Measurements from ENCODE around the gene BNIP5.

The BNIP5 gene

GRCh38 chr6:36335465-36336207 lies 1.1 kb downstream of the BNIP5 start:
- Histone ChIP-seq H3K4me3 (ENCODE audit: low read depth, low read length) (no peak overlapping the region), H3K27ac (no peak overlapping the region), H3K27me3 (replicated peaks) (peaks cover 39% of the 10 kb centered on the region), H3K36me3 (replicated peaks) (no peaks in the 10 kb centered on the region)
- in situ Hi-C loops (cut with HindIII; ENCODE audit: low pct_ligation_motif_present, low sequenced_read_pairs), result no loop called here
- no peak for DNase-seq
- no peak for TF ChIP-seq CTCF (IDR thresholded peaks at IDR 0.05; ENCODE audit: low read depth, low read length, missing control alignments)

GRCh38 chr6:36334832-36335459 lies 1.7 kb downstream of the BNIP5 start:
- no peaks in the 10 kb centered on the region for H3K36me3 ChIP-seq (replicated peaks)
- H3K27ac ChIP-seq, result no peak overlapping the region
- TF ChIP-seq CTCF (IDR thresholded peaks at IDR 0.05; ENCODE audit: low read depth, low read length, missing control alignments), result no peak
- no peak for DNase-seq
- H3K4me3 ChIP-seq (ENCODE audit: low read depth, low read length), result no peak overlapping the region
- peaks cover 40% of the 10 kb centered on the region for H3K27me3 ChIP-seq (replicated peaks)
- in situ Hi-C loops (cut with HindIII; ENCODE audit: low pct_ligation_motif_present, low sequenced_read_pairs), result no loop called here

- in situ Hi-C loops (cut with HindIII; ENCODE audit: low pct_ligation_motif_present, low sequenced_read_pairs), result no loop called here
- no peak for TF ChIP-seq CTCF (IDR thresholded peaks at IDR 0.05; ENCODE audit: low read depth, low read length, missing control alignments)
- Histone ChIP-seq H3K4me3 (ENCODE audit: low read depth, low read length) (no peak overlapping the region), H3K27ac (no peak overlapping the region), H3K27me3 (replicated peaks) (peaks cover 44% of the 10 kb centered on the region), H3K36me3 (replicated peaks) (no peaks in the 10 kb centered on the region)
- no peak for DNase-seq
These were observed 2.6 kb downstream of the BNIP5 start for GRCh38 chr6:36333931-36334725.

- H3K4me3 ChIP-seq (ENCODE audit: low read depth, low read length), result no peak overlapping the region
- no peak for DNase-seq
- H3K27ac ChIP-seq, result no peak overlapping the region
- H3K36me3 ChIP-seq (replicated peaks), result no peaks in the 10 kb centered on the region
- peaks cover 49% of the 10 kb centered on the region for H3K27me3 ChIP-seq (replicated peaks)
- in situ Hi-C loops (cut with HindIII; ENCODE audit: low pct_ligation_motif_present, low sequenced_read_pairs), result no loop called here
- TF ChIP-seq CTCF (IDR thresholded peaks at IDR 0.05; ENCODE audit: low read depth, low read length, missing control alignments), result no peak
These were observed 3.4 kb downstream of the BNIP5 start for GRCh38 chr6:36333171-36333895.

- in situ Hi-C loops (cut with HindIII; ENCODE audit: low pct_ligation_motif_present, low sequenced_read_pairs), result no loop called here
- DNase-seq, result no peak
- H3K27ac ChIP-seq, result no peak overlapping the region
- H3K36me3 ChIP-seq (replicated peaks), result no peaks in the 10 kb centered on the region
- no peak overlapping the region for H3K4me3 ChIP-seq (ENCODE audit: low read depth, low read length)
- peaks cover 61% of the 10 kb centered on the region for H3K27me3 ChIP-seq (replicated peaks)
- no peak for TF ChIP-seq CTCF (IDR thresholded peaks at IDR 0.05; ENCODE audit: low read depth, low read length, missing control alignments)
These were observed 5.3 kb downstream of the BNIP5 start for GRCh38 chr6:36331381-36331780.

All from brain microvascular endothelial cell (primary cell).